Esophagus squamous epithelium (tissue), 5 donors: Measurements from ENCODE around the gene CCNY. TPM values are rescaled to one million over a fixed set of nuclear protein-coding genes. Genes with fewer than 3 reads are reported as not detected.

Experiments
- DNase-seq: peaks from one replicate; lab custom pipeline; 2025; lab: John Stamatoyannopoulos, UW
- H3K27ac ChIP-seq, 4 donors: fragments of 200-600 bp; sonication (generic); one replicate each; pipeline ENCODE4 v1.5.1; 2016 to 2019; ENCODE audit warnings: mild to moderate bottlenecking in 1 of 4
- H3K27me3 ChIP-seq, 4 donors: fragments of 200-600 bp; sonication (generic); 1 replicate in 3 of 4; 2 replicates in 1 of 4; pipeline versions ENCODE4 v1.5.1 to v1.6.0; 2017 to 2021; ENCODE audit warnings: antibody characterized with exemption in 1 of 4
- H3K36me3 ChIP-seq, 3 donors: fragments of 200-600 bp; sonication (generic); one replicate each; pipeline ENCODE4 v1.5.1; 2016 to 2019
- H3K4me1 ChIP-seq, 3 donors: fragments of 200-600 bp; sonication (generic); one replicate each; pipeline ENCODE4 v1.5.1; 2017 to 2019
- H3K4me3 ChIP-seq, 4 donors: fragments of 200-600 bp; sonication (generic); 1 replicate in 3 of 4; 2 replicates in 1 of 4; pipeline ENCODE4 v1.5.1; 2016 to 2019; ENCODE audit warnings: mild to moderate bottlenecking in 2 of 4, moderate library complexity in 1 of 4
- H3K9me3 ChIP-seq, 3 donors: fragments of 200-600 bp; sonication (generic); one replicate each; pipeline ENCODE4 v1.5.1; 2016 to 2019
- CTCF ChIP-seq, 6 experiments: fragments of 450-650 bp in 4 of 6; fragments of 200-600 bp in 2 of 6; sonication (generic) in 2 of 6; IDR thresholded peaks; one replicate each; pipeline ENCODE4 v1.5.1; 2016 to 2019; ENCODE audit warnings: antibody characterized with exemption in 6 of 6, mild to moderate bottlenecking in 4 of 6, moderate library complexity in 4 of 6
- POLR2A ChIP-seq, 4 donors: fragments of 450-650 bp; IDR thresholded peaks; one replicate each; pipeline ENCODE4 v1.6.1; 2017; ENCODE audit warnings: antibody characterized with exemption in 4 of 4, mild to moderate bottlenecking in 4 of 4, moderate library complexity in 3 of 4
- WGBS, 2 donors: methylation state at CpG; one replicate each; pipeline ENCODE4 v1.1.5; 2018; 5-methylcytosine and 5-hydroxymethylcytosine counted together
- intact Hi-C: fragments of 100-400 bp; cut with DNase I; formaldehyde crosslinking; loops from one replicate; pipeline ENCODE4 v1.15.0; 2022
- total RNA-seq, 4 donors: library from RNA; depleted of rRNA; stranded (reverse); fragments of >200 nt; gene quantifications; one replicate each; pipeline ENCODE4 v1.1.0, GENCODE V29; 2016
- donor health status: DM: yes; HTN: yes; CAD: no.

Gene CCNY
- total RNA-seq, 4 donors from 2014 or later, result 24.1 to 41.5 (median 30.4) TPM

- WGBS, 2 donors, result 74 to 81% methylated on average over 2 to 4 of the region's 4 CpGs
- Histone ChIP-seq H3K36me3 (no peaks in the 10 kb centered on the region), H3K4me3 (no peak overlapping the region), H3K4me1 (peaks cover 0 to 58% (median 17%) of the 10 kb centered on the region in 3 donors), H3K27me3 (no peaks in the 10 kb centered on the region), H3K27ac (no peak overlapping the region), H3K9me3 (no peaks in the 10 kb centered on the region)
- DNase-seq, result no peak
- no peak for TF ChIP-seq POLR2A (IDR thresholded peaks at IDR 0.05)
- no peak for TF ChIP-seq CTCF (IDR thresholded peaks at IDR 0.05)
- intact Hi-C loops, result no loop called here
Observed at GRCh38 chr10:35412003-35412723, 75.9 kb downstream of the CCNY start.

GRCh38 chr10:35412900-35413491 is 76.7 kb downstream of the CCNY start:
- no peaks in the 10 kb centered on the region for H3K9me3 ChIP-seq
- H3K4me1 ChIP-seq, result peaks cover 0 to 59% (median 20%) of the 10 kb centered on the region in 3 donors
- DNase-seq, result no peak
- intact Hi-C loops, result no loop called here
- no peak overlapping the region for H3K27ac ChIP-seq
- 77 to 79% methylated on average over 4 of the region's 4 CpGs for WGBS, 2 donors
- no peak for TF ChIP-seq POLR2A (IDR thresholded peaks at IDR 0.05)
- no peak for TF ChIP-seq CTCF (IDR thresholded peaks at IDR 0.05)
- no peaks in the 10 kb centered on the region for H3K36me3 ChIP-seq
- no peak overlapping the region for H3K4me3 ChIP-seq
- no peaks in the 10 kb centered on the region for H3K27me3 ChIP-seq

- Histone ChIP-seq H3K27me3 (no peaks in the 10 kb centered on the region), H3K27ac (no peak overlapping the region), H3K4me1 (peaks cover 0 to 51% (median 20%) of the 10 kb centered on the region in 3 donors), H3K9me3 (no peaks in the 10 kb centered on the region), H3K4me3 (no peak overlapping the region), H3K36me3 (no peaks in the 10 kb centered on the region)
- no peak for DNase-seq
- intact Hi-C loops, result no loop called here
- TF ChIP-seq CTCF (IDR thresholded peaks at IDR 0.05) (no peak), POLR2A (IDR thresholded peaks at IDR 0.05) (no peak)
- WGBS, 2 donors, result 81 to 88% methylated on average over 9 to 10 of the region's 12 CpGs
Observed at GRCh38 chr10:35413985-35414861, 77.9 kb downstream of the CCNY start.

- no peak for DNase-seq
- intact Hi-C loops, result no loop called here
- H3K27ac ChIP-seq, result no peak overlapping the region
- H3K4me3 ChIP-seq, result no peak overlapping the region
- TF ChIP-seq CTCF (IDR thresholded peaks at IDR 0.05), result no peak
- WGBS, 2 donors, result 95 to 96% methylated on average over 3 to 4 of the region's 5 CpGs
- H3K4me1 ChIP-seq, result peaks cover 0 to 47% (median 15%) of the 10 kb centered on the region in 3 donors
- no peaks in the 10 kb centered on the region for H3K9me3 ChIP-seq
- H3K36me3 ChIP-seq, result no peaks in the 10 kb centered on the region
- H3K27me3 ChIP-seq, result no peaks in the 10 kb centered on the region
Observed at GRCh38 chr10:35415505-35415904, 79.2 kb downstream of the CCNY start.
